ENCODE measurements around the gene ESR1.

GRCh38 chr6:152034631-152035030 is 227.1 kb downstream of the ESR1 start:
- TF ChIP-seq, protein P1, sequence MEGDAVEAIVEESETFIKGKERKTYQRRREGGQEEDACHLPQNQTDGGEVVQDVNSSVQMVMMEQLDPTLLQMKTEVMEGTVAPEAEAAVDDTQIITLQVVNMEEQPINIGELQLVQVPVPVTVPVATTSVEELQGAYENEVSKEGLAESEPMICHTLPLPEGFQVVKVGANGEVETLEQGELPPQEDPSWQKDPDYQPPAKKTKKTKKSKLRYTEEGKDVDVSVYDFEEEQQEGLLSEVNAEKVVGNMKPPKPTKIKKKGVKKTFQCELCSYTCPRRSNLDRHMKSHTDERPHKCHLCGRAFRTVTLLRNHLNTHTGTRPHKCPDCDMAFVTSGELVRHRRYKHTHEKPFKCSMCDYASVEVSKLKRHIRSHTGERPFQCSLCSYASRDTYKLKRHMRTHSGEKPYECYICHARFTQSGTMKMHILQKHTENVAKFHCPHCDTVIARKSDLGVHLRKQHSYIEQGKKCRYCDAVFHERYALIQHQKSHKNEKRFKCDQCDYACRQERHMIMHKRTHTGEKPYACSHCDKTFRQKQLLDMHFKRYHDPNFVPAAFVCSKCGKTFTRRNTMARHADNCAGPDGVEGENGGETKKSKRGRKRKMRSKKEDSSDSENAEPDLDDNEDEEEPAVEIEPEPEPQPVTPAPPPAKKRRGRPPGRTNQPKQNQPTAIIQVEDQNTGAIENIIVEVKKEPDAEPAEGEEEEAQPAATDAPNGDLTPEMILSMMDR (IDR thresholded peaks at IDR 0.05) = no peak
- TF ChIP-seq EP300 (IDR thresholded peaks at IDR 0.05) = no peak

Measured in suprapubic skin (tissue), 3 donors.